GM23338 (cell line): Measurements from ENCODE around the gene NXPE3. TPM values are rescaled to one million over a fixed set of nuclear protein-coding genes. Genes with fewer than 3 reads are reported as not detected.

Experiments
- ATAC-seq: fragments of 200-7000 bp; cut with Tn5 transposase; 3 replicates; pipeline ENCODE4 v1.9.1; 2020
- DNase-seq: peaks from one replicate; pipeline ENCODE4 v3.0.0-alpha.2; 2015; ENCODE audit warnings: low spot score
- H2AFZ ChIP-seq: fragments of 200-600 bp; sonication (generic); 2 replicates; pipeline ENCODE4 v1.8.0; 2016; ENCODE audit warnings: antibody characterized with exemption, mild to moderate bottlenecking, moderate library complexity
- H3F3A ChIP-seq: fragments of 200-600 bp; sonication (generic); replicated peaks from 2 replicates; pipeline ENCODE4 v1.8.0; 2017; ENCODE audit warnings: antibody characterized with exemption, mixed run types, low read depth
- H3K27ac ChIP-seq: fragments of 200-600 bp; sonication (generic); 2 replicates; pipeline ENCODE4 v1.6.1; 2016; ENCODE audit warnings: low read depth
- H3K27me3 ChIP-seq: fragments of 200-600 bp; sonication (generic); 2 replicates; pipeline ENCODE4 v1.8.0; 2016; ENCODE audit warnings: mild to moderate bottlenecking, mixed run types, moderate library complexity; ENCODE audit not compliant: insufficient read depth
- H3K36me3 ChIP-seq: fragments of 200-600 bp; sonication (generic); 2 replicates; pipeline ENCODE4 v1.8.0; 2016; ENCODE audit warnings: mild to moderate bottlenecking; ENCODE audit not compliant: insufficient read depth
- H3K4me1 ChIP-seq: fragments of 200-600 bp; sonication (generic); 2 replicates; pipeline ENCODE4 v1.8.0; 2016; ENCODE audit warnings: mild to moderate bottlenecking, moderate library complexity; ENCODE audit not compliant: insufficient read depth
- H3K4me2 ChIP-seq: fragments of 200-600 bp; sonication (generic); 2 replicates; pipeline ENCODE4 v1.7.1; 2017; ENCODE audit warnings: mixed run types
- H3K4me3 ChIP-seq: fragments of 200-600 bp; sonication (generic); 2 replicates; pipeline ENCODE4 v1.6.1; 2016; ENCODE audit warnings: mixed run types
- H3K79me2 ChIP-seq: fragments of 200-600 bp; sonication (generic); replicated peaks from 2 replicates; pipeline ENCODE4 v1.8.0; 2017; ENCODE audit warnings: mild to moderate bottlenecking; ENCODE audit not compliant: insufficient read depth
- H3K9me2 ChIP-seq: fragments of 200-600 bp; sonication (generic); 2 replicates; pipeline ENCODE4 v1.8.0; 2017; ENCODE audit not compliant: insufficient read depth
- H4K20me1 ChIP-seq: fragments of 200-600 bp; sonication (generic); replicated peaks from 2 replicates; pipeline ENCODE4 v1.8.0; 2017; ENCODE audit warnings: mild to moderate bottlenecking; ENCODE audit not compliant: insufficient read depth
- H3K27ac Mint-ChIP-seq: 2 replicates; pipeline ENCODE4 v1.8.0; 2020; ENCODE audit warnings: inconsistent platforms, mild to moderate bottlenecking, moderate library complexity, mixed read lengths
- H3K27me3 Mint-ChIP-seq: 3 replicates; pipeline ENCODE4 v1.8.0; 2022; ENCODE audit warnings: low read depth, mild to moderate bottlenecking, moderate library complexity, mixed read lengths, inconsistent platforms; ENCODE audit not compliant: insufficient read depth, poor library complexity
- H3K36me3 Mint-ChIP-seq: 3 replicates; pipeline ENCODE4 v1.8.0; 2021; ENCODE audit warnings: low read depth, mild to moderate bottlenecking, inconsistent platforms, moderate library complexity, mixed read lengths
- H3K4me1 Mint-ChIP-seq: 3 replicates; pipeline ENCODE4 v1.8.0; 2020; ENCODE audit warnings: mild to moderate bottlenecking, inconsistent platforms, mixed read lengths
- H3K4me3 Mint-ChIP-seq: 3 replicates; pipeline ENCODE4 v1.8.0; 2021; ENCODE audit warnings: moderate library complexity, mild to moderate bottlenecking, inconsistent platforms, mixed read lengths
- H3K9me3 Mint-ChIP-seq: 3 replicates; pipeline ENCODE4 v1.8.0; 2020; ENCODE audit warnings: moderate library complexity, mild to moderate bottlenecking, inconsistent platforms, mixed read lengths
- CREB1 ChIP-seq: fragments of 250-450 bp; sonication (Bioruptor Pico); IDR thresholded peaks from 2 replicates; pipeline ENCODE4 v1.5.0; 2020; ENCODE audit warnings: low read depth, mild to moderate bottlenecking, moderate library complexity
- CTCF ChIP-seq, 2 experiments: fragments of 200-600 bp in 1 of 2; sonication (generic) in 1 of 2; conservative IDR thresholded peaks; 2 replicates each; pipeline versions ENCODE4 v1.5.1 to v1.6.1; 2016 to 2017; ENCODE audit warnings: antibody characterized with exemption in 2 of 2, low read depth in 2 of 2, mild to moderate bottlenecking in 2 of 2, moderate library complexity in 1 of 2
- ETS1 ChIP-seq: IDR thresholded peaks from 2 replicates; pipeline ENCODE4 v1.6.1; 2016; ENCODE audit warnings: antibody characterized with exemption
- EZH2phosphoT487 ChIP-seq: fragments of 200-600 bp; sonication (generic); IDR thresholded peaks from one replicate; pipeline ENCODE4 v1.8.1; 2018; ENCODE audit warnings: antibody characterized with exemption; ENCODE audit not compliant: unreplicated experiment
- JUNB ChIP-seq: IDR thresholded peaks from one replicate; pipeline ENCODE4 v1.6.1; 2016; ENCODE audit warnings: antibody characterized with exemption; ENCODE audit not compliant: unreplicated experiment
- NANOG ChIP-seq: IDR thresholded peaks from 2 replicates; pipeline ENCODE4 v1.6.1; 2016; ENCODE audit warnings: antibody characterized with exemption, borderline replicate concordance
- STAT1 ChIP-seq: IDR thresholded peaks from one replicate; pipeline ENCODE4 v1.6.1; 2016; ENCODE audit warnings: antibody characterized with exemption; ENCODE audit not compliant: unreplicated experiment
- ZNF114 ChIP-seq: fragments of 250-450 bp; sonication (Bioruptor Pico); IDR thresholded peaks from 2 replicates; pipeline ENCODE4 v1.5.0; 2020; ENCODE audit warnings: mild to moderate bottlenecking, moderate library complexity
- ZNF331 ChIP-seq: fragments of 250-450 bp; sonication (Bioruptor Pico); IDR thresholded peaks from 2 replicates; pipeline ENCODE4 v1.5.0; 2020; ENCODE audit warnings: low read depth, mild to moderate bottlenecking, moderate library complexity
- polyA plus RNA-seq: library from polyadenylated mRNA; unstranded; fragments of >200 nt; fragmentation: Nextera tagmentation; extraction: Ambion mirVana; gene quantifications from 2 replicates; pipeline ENCODE4 v1.2.1, GENCODE V29; 2016
- total RNA-seq: library from RNA; depleted of rRNA; stranded (reverse); fragments of >200 nt; shearing (Covaris generic); gene quantifications from 2 replicates; pipeline ENCODE4 v1.2.3, GENCODE V29; 2014
- TF ChIP-seq, protein P1 (sequence below): IDR thresholded peaks from one replicate; pipeline ENCODE4 v1.6.1; 2018; ENCODE audit warnings: antibody characterized with exemption; ENCODE audit not compliant: unreplicated experiment
- TF ChIP-seq, protein P2 (sequence below): fragments of 250-450 bp; sonication (Bioruptor Pico); IDR thresholded peaks from 2 replicates; pipeline ENCODE4 v1.5.0; 2020; ENCODE audit warnings: mild to moderate bottlenecking, moderate library complexity

NXPE3 gene
- total and polyA plus RNA-seq, 2 experiments from 2014 or later = 13.3 to 20.8 TPM

DNA sequence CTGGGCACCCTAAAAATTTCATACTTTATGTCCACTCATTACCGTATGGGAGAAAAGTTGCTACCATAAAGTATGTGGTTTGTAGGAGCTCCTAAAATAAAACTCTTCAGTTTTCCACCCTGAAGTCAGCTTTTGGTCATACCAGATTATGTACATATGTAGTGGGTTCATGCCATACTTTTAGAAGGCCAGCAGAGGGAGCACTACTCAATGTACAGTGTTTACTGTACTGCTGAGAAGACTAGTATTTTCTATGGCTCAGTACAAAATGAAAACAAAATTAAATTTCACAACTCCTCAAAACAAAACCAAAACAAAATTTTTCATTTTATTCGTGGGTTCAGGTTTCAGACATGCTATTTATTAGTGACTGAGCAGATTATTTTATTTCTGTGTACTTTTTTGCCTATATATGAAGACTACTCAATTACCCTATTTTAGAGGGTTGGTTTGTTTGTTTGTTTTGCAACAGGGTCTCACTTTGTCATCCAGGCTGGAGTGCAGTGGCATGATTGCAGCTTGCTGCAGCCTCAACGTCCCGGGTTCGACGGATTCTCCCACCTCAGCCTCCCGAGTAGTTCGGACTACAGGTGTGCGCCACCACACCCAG lies 24.3 kb downstream of the NXPE3 start:
- Mint-ChIP-seq H3K9me3 (no peaks in the 10 kb centered on the region), H3K4me1 (peaks cover 8% of the 10 kb centered on the region; the same call in 2 of the 3 replicates), H3K27ac (no peak overlapping the region), H3K27me3 (no peaks in the 10 kb centered on the region), H3K4me3 (no peak overlapping the region), H3K36me3 (peaks cover 35% of the 10 kb centered on the region; the same call in 2 of the 3 replicates)
- TF ChIP-seq ZNF331 (CRISPR knock-in tag) (no peak), ZNF114 (CRISPR knock-in tag) (no peak), STAT1 (no peak), EZH2phosphoT487 (peak; percentile 32), CTCF (conservative IDR thresholded peaks at IDR 0.05; ENCODE audit: low read depth in 2 of 2) (peak; percentile 69 to 89), NANOG (no peak), JUNB (no peak), CREB1 (CRISPR knock-in tag) (no peak), ETS1 (no peak)
- TF ChIP-seq, protein P1, sequence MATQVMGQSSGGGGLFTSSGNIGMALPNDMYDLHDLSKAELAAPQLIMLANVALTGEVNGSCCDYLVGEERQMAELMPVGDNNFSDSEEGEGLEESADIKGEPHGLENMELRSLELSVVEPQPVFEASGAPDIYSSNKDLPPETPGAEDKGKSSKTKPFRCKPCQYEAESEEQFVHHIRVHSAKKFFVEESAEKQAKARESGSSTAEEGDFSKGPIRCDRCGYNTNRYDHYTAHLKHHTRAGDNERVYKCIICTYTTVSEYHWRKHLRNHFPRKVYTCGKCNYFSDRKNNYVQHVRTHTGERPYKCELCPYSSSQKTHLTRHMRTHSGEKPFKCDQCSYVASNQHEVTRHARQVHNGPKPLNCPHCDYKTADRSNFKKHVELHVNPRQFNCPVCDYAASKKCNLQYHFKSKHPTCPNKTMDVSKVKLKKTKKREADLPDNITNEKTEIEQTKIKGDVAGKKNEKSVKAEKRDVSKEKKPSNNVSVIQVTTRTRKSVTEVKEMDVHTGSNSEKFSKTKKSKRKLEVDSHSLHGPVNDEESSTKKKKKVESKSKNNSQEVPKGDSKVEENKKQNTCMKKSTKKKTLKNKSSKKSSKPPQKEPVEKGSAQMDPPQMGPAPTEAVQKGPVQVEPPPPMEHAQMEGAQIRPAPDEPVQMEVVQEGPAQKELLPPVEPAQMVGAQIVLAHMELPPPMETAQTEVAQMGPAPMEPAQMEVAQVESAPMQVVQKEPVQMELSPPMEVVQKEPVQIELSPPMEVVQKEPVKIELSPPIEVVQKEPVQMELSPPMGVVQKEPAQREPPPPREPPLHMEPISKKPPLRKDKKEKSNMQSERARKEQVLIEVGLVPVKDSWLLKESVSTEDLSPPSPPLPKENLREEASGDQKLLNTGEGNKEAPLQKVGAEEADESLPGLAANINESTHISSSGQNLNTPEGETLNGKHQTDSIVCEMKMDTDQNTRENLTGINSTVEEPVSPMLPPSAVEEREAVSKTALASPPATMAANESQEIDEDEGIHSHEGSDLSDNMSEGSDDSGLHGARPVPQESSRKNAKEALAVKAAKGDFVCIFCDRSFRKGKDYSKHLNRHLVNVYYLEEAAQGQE = no peak
- TF ChIP-seq, protein P2, sequence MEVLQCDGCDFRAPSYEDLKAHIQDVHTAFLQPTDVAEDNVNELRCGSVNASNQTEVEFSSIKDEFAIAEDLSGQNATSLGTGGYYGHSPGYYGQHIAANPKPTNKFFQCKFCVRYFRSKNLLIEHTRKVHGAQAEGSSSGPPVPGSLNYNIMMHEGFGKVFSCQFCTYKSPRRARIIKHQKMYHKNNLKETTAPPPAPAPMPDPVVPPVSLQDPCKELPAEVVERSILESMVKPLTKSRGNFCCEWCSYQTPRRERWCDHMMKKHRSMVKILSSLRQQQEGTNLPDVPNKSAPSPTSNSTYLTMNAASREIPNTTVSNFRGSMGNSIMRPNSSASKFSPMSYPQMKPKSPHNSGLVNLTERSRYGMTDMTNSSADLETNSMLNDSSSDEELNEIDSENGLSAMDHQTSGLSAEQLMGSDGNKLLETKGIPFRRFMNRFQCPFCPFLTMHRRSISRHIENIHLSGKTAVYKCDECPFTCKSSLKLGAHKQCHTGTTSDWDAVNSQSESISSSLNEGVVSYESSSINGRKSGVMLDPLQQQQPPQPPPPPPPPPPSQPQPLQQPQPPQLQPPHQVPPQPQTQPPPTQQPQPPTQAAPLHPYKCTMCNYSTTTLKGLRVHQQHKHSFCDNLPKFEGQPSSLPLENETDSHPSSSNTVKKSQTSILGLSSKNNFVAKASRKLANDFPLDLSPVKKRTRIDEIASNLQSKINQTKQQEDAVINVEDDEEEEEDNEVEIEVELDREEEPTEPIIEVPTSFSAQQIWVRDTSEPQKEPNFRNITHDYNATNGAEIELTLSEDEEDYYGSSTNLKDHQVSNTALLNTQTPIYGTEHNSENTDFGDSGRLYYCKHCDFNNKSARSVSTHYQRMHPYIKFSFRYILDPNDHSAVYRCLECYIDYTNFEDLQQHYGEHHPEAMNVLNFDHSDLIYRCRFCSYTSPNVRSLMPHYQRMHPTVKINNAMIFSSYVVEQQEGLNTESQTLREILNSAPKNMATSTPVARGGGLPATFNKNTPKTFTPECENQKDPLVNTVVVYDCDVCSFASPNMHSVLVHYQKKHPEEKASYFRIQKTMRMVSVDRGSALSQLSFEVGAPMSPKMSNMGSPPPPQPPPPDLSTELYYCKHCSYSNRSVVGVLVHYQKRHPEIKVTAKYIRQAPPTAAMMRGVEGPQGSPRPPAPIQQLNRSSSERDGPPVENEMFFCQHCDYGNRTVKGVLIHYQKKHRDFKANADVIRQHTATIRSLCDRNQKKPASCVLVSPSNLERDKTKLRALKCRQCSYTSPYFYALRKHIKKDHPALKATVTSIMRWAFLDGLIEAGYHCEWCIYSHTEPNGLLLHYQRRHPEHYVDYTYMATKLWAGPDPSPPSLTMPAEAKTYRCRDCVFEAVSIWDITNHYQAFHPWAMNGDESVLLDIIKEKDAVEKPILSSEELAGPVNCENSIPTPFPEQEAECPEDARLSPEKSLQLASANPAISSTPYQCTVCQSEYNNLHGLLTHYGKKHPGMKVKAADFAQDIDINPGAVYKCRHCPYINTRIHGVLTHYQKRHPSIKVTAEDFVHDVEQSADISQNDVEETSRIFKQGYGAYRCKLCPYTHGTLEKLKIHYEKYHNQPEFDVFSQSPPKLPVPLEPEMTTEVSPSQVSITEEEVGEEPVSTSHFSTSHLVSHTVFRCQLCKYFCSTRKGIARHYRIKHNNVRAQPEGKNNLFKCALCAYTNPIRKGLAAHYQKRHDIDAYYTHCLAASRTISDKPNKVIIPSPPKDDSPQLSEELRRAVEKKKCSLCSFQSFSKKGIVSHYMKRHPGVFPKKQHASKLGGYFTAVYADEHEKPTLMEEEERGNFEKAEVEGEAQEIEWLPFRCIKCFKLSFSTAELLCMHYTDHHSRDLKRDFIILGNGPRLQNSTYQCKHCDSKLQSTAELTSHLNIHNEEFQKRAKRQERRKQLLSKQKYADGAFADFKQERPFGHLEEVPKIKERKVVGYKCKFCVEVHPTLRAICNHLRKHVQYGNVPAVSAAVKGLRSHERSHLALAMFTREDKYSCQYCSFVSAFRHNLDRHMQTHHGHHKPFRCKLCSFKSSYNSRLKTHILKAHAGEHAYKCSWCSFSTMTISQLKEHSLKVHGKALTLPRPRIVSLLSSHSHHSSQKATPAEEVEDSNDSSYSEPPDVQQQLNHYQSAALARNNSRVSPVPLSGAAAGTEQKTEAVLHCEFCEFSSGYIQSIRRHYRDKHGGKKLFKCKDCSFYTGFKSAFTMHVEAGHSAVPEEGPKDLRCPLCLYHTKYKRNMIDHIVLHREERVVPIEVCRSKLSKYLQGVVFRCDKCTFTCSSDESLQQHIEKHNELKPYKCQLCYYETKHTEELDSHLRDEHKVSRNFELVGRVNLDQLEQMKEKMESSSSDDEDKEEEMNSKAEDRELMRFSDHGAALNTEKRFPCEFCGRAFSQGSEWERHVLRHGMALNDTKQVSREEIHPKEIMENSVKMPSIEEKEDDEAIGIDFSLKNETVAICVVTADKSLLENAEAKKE (CRISPR knock-in tag) = no peak
- Histone ChIP-seq H3K4me1 (0 out of 2 replicates have a peak, but pooled peaks cover 4% of the 10 kb centered on the region), H3K27ac (no peak overlapping the region), H3K27me3 (no peaks in the 10 kb centered on the region), H3K4me2 (no peak overlapping the region), H3K79me2 (peaks cover under 1% of the 10 kb centered on the region; the same call in 1 of the 2 replicates), H3K4me3 (no peak overlapping the region), H2AFZ (no peak overlapping the region), H3K9me2 (no peaks in the 10 kb centered on the region), H4K20me1 (no peaks in the 10 kb centered on the region; the same call in none of the 2 replicates), H3F3A (no peaks in the 10 kb centered on the region; the same call in 1 of the 2 replicates), H3K36me3 (peaks cover 5% of the 10 kb centered on the region; the same call in 1 of the 2 replicates)
- ATAC-seq = peak; percentile 81
- DNase-seq = peak; percentile 81
